GM23338 (cell line): ENCODE results near the gene PPM1H. TPM values are rescaled to one million over a fixed set of nuclear protein-coding genes. Genes with fewer than 3 reads are reported as not detected.

Source experiments
- CREB1 ChIP-seq: fragments of 250-450 bp; sonication (Bioruptor Pico); IDR thresholded peaks from 2 replicates; pipeline ENCODE4 v1.5.0; 2020; ENCODE audit warnings: low read depth, mild to moderate bottlenecking, moderate library complexity
- ETS1 ChIP-seq: IDR thresholded peaks from 2 replicates; pipeline ENCODE4 v1.6.1; 2016; ENCODE audit warnings: antibody characterized with exemption
- NANOG ChIP-seq: IDR thresholded peaks from 2 replicates; pipeline ENCODE4 v1.6.1; 2016; ENCODE audit warnings: antibody characterized with exemption, borderline replicate concordance
- REST ChIP-seq: IDR thresholded peaks from one replicate; pipeline ENCODE4 v1.6.1; 2018; ENCODE audit warnings: antibody characterized with exemption; ENCODE audit not compliant: unreplicated experiment
- ZNF462 ChIP-seq: fragments of 250-450 bp; sonication (Bioruptor Pico); IDR thresholded peaks from 2 replicates; pipeline ENCODE4 v1.5.0; 2020; ENCODE audit warnings: mild to moderate bottlenecking, moderate library complexity
- polyA plus RNA-seq: library from polyadenylated mRNA; unstranded; fragments of >200 nt; fragmentation: Nextera tagmentation; extraction: Ambion mirVana; gene quantifications from 2 replicates; pipeline ENCODE4 v1.2.1, GENCODE V29; 2016
- total RNA-seq: library from RNA; depleted of rRNA; stranded (reverse); fragments of >200 nt; shearing (Covaris generic); gene quantifications from 2 replicates; pipeline ENCODE4 v1.2.3, GENCODE V29; 2014

Gene PPM1H
- total and polyA plus RNA-seq, 2 experiments from 2014 or later = 11.4 to 41.2 TPM

- TF ChIP-seq ZNF462 (CRISPR knock-in tag) = no peak
- TF ChIP-seq NANOG = no peak
- TF ChIP-seq ETS1 = no peak
- TF ChIP-seq CREB1 = no peak
- no peak for TF ChIP-seq REST
These were observed 48.2 kb downstream of the PPM1H start (continued) for GRCh38 chr12:62886796-62887195.
